Adrenal gland (tissue), 19 donors: Measurements from ENCODE around the gene OR2J3. TPM values are rescaled to one million over a fixed set of nuclear protein-coding genes. Genes with fewer than 3 reads are reported as not detected.

ENCODE experiments used
- DNase-seq, 7 donors: peaks; one replicate each; pipeline ENCODE4 v3.0.0-alpha.2; 2019 to 2020
- H3K27ac ChIP-seq, 5 donors: fragments of 200-600 bp; sonication (generic) in 4 of 5; 1 replicate in 3 of 5; 2 replicates in 2 of 5; pipeline versions ENCODE4 v1.5.1 to v1.8.0; 2016 to 2020; ENCODE audit warnings: mild to moderate bottlenecking in 1 of 5
- H3K27me3 ChIP-seq: fragments of 200-600 bp; 2 replicates; pipeline ENCODE4 v1.8.0; 2021
- H3K36me3 ChIP-seq, 2 donors: fragments of 200-600 bp; replicated peaks in 1 of 2; 1 replicate in 1 of 2; 2 replicates in 1 of 2; pipeline versions ENCODE4 v1.5.1 to v1.8.0; 2018 to 2022
- H3K4me1 ChIP-seq, 2 donors: fragments of 200-600 bp; replicated peaks in 1 of 2; 1 replicate in 1 of 2; 2 replicates in 1 of 2; pipeline versions ENCODE4 v1.5.1 to v1.8.0; 2018 to 2021
- H3K4me3 ChIP-seq, 4 donors: fragments of 200-600 bp; sonication (generic) in 3 of 4; one replicate each; pipeline ENCODE4 v1.5.1; 2016 to 2018
- H3K9me3 ChIP-seq, 3 donors: fragments of 200-600 bp; sonication (generic) in 1 of 3; replicated peaks in 1 of 3; 1 replicate in 2 of 3; 2 replicates in 1 of 3; pipeline versions ENCODE4 v1.5.1 to v1.8.0; 2016 to 2021
- CTCF ChIP-seq, 6 experiments: fragments of 450-650 bp in 4 of 6; fragments of 200-600 bp in 2 of 6; sonication (generic) in 1 of 6; IDR thresholded peaks; 1 replicate in 5 of 6; 2 replicates in 1 of 6; pipeline versions ENCODE4 v1.5.1 to v1.8.0; 2016 to 2021; ENCODE audit warnings: antibody characterized with exemption in 6 of 6, mild to moderate bottlenecking in 2 of 6, moderate library complexity in 1 of 6
- POLR2A ChIP-seq, 2 donors: fragments of 450-650 bp; IDR thresholded peaks; one replicate each; pipeline ENCODE4 v1.6.1; 2017; ENCODE audit warnings: antibody characterized with exemption in 2 of 2, mild to moderate bottlenecking in 2 of 2, moderate library complexity in 1 of 2
- WGBS, 4 donors: extraction: QIAGEN DNeasy Blood & Tissue Kit in 2 of 4; methylation state at CpG; one replicate each; pipeline versions ENCODE4 v1.1.5 to v1.1.7; 2013 to 2017; 5-methylcytosine and 5-hydroxymethylcytosine counted together
- intact Hi-C, 2 donors: fragments of 100-400 bp; cut with DNase I; formaldehyde crosslinking; loops; one replicate each; pipeline versions ENCODE4 v1.14.1 to v1.15.0; 2022 to 2023
- long read RNA-seq, 10 donors: library from polyadenylated mRNA in 3 of 10; unstranded in 2 of 10; stranded (forward) in 1 of 10; transcript quantifications; one replicate each; pipeline ENCODE4 v2.0.0 and lab custom pipeline, GENCODE V29; 2021 to 2026
- polyA plus RNA-seq, 3 donors: library from polyadenylated mRNA; stranded (reverse); fragments of 200-250 nt in 2 of 3; fragments of 350-450 nt in 1 of 3; fragmentation: Illumina TruSeq in 1 of 3; extraction: RNeasy Lipid Tissue Mini Kit (QIAGEN cat#74804) in 1 of 3; gene quantifications; one replicate each; pipeline ENCODE4 v1.2.3, GENCODE V29; 2013 to 2014
- total RNA-seq, 9 donors: library from RNA; depleted of rRNA in 4 of 9; stranded (reverse); fragments of >200 nt in 4 of 9; fragments of 120-200 nt in 1 of 9; fragmentation: NEBNext Ultra II Directional in 1 of 9; extraction: Animal tissue kit (Norgen Biotek cat#: 25700) in 1 of 9; gene quantifications; one replicate each; pipeline versions ENCODE4 v1.1.0 to v1.2.4, GENCODE V29; 2013 to 2023
- donor health status: healthy with polysubstance abuse.
- donor health status: Bipolar disorder and iron deficiency.
- donor health status: DM: yes; HTN: yes; CAD: no.
- donor health status: DM: no; HTN: no; CAD: no.
- donor health status: DM: no; HTN: no; CAD: no.
- donor health status: DM: yes; HTN: yes; CAD: no.

The OR2J3 gene
- not detected for total RNA-seq
- not detected for polyA plus RNA-seq
- long read RNA-seq, donor 1, result 0 reads
- long read RNA-seq, donor 2, result 0 reads
- long read RNA-seq, donor 3, result 0 reads
- long read RNA-seq, donor 4, result 0 reads
- long read RNA-seq, donor 5, result 0 reads
- long read RNA-seq, donor 6, result 0 reads
- long read RNA-seq, donor 7, result 0 reads
- long read RNA-seq, donor 8, result 0 reads
- long read RNA-seq, donor 9, result 0 reads
- long read RNA-seq, donor 10, result 0 reads

DNA sequence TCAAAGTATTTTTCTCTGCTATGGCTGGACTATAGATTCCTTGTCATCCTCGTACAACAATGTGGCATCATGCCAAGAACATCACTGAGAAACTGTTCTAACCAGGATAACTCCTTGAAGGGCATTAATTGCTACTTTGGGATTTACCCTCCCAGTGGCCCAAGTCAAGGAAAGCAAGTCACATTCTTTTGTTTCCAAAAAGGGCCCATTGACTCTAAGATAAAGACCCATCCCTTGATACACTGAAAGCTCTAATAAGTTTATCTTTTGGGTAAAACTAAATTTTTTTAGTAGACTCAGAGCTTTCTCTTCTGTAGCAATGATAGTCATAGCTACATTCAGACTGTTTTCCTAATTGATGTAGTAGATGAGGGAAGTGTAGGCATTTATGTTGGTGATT lies at the start of gene OR2J3:
TSS of gene OR2J3 (plus strand) at position 301 of the 400 bp plus-strand sequence. CDS start 3,833 bp downstream, outside the sequence.
- no peaks in the 10 kb centered on the region for H3K36me3 ChIP-seq
- H3K4me1 ChIP-seq, result no peaks in the 10 kb centered on the region
- 10 to 25% (median 17%) methylated on average over 1 of the region's 1 CpG for WGBS, 4 donors
- H3K9me3 ChIP-seq, result no peaks in the 10 kb centered on the region
- no peak within 1 kb of the TSS for H3K4me3 ChIP-seq
- no peak for DNase-seq
- H3K27ac ChIP-seq, result no peak within 1 kb of the TSS
- TF ChIP-seq CTCF (IDR thresholded peaks at IDR 0.05) (no peak), POLR2A (IDR thresholded peaks at IDR 0.05) (no peak)
- intact Hi-C loops, result no loop called here
- H3K27me3 ChIP-seq, result no peaks in the 10 kb centered on the region

- intact Hi-C loops, result no loop called here
- Histone ChIP-seq H3K4me1 (no peaks in the 10 kb centered on the region), H3K36me3 (no peaks in the 10 kb centered on the region), H3K9me3 (no peaks in the 10 kb centered on the region), H3K27ac (no peak overlapping the region), H3K4me3 (no peak overlapping the region), H3K27me3 (no peaks in the 10 kb centered on the region)
- TF ChIP-seq CTCF (IDR thresholded peaks at IDR 0.05) (peak in 3 of 6 experiments; percentile 26 to 49 (median 34)), POLR2A (IDR thresholded peaks at IDR 0.05) (no peak)
- 29 to 32% (median 30%) methylated on average over 9 of the region's 9 CpGs for WGBS, 4 donors
- peak in 3 of 7 donors; percentile 5 to 39 (median 23) for DNase-seq
These were observed 35.8 kb upstream of the OR2J3 start for GRCh38 chr6:29071831-29072723.

GRCh38 chr6:29079203-29079602 lies 28.7 kb upstream of the OR2J3 start:
- Histone ChIP-seq H3K9me3 (no peaks in the 10 kb centered on the region), H3K4me3 (no peak overlapping the region), H3K36me3 (no peaks in the 10 kb centered on the region), H3K27ac (no peak overlapping the region), H3K4me1 (no peaks in the 10 kb centered on the region), H3K27me3 (no peaks in the 10 kb centered on the region)
- 72 to 84% (median 77%) methylated on average over 1 of the region's 1 CpG for WGBS, 4 donors
- TF ChIP-seq CTCF (IDR thresholded peaks at IDR 0.05), result no peak
- no peak for DNase-seq
- intact Hi-C loops, result no loop called here

GRCh38 chr6:29081312-29081711 lies 26.5 kb upstream of the OR2J3 start:
- DNase-seq, result no peak
- Histone ChIP-seq H3K4me3 (no peak overlapping the region), H3K9me3 (no peaks in the 10 kb centered on the region), H3K27me3 (no peaks in the 10 kb centered on the region), H3K36me3 (no peaks in the 10 kb centered on the region), H3K4me1 (no peaks in the 10 kb centered on the region), H3K27ac (no peak overlapping the region)
- intact Hi-C loops, result no loop called here
- TF ChIP-seq POLR2A (IDR thresholded peaks at IDR 0.05) (no peak), CTCF (IDR thresholded peaks at IDR 0.05) (no peak)
